ENCODE measurements around the gene HK3.

The HK3 gene

GRCh38 chr5:176868126-176868525, 31.0 kb downstream of the HK3 start:
- no peak for DNase-seq

DNA sequence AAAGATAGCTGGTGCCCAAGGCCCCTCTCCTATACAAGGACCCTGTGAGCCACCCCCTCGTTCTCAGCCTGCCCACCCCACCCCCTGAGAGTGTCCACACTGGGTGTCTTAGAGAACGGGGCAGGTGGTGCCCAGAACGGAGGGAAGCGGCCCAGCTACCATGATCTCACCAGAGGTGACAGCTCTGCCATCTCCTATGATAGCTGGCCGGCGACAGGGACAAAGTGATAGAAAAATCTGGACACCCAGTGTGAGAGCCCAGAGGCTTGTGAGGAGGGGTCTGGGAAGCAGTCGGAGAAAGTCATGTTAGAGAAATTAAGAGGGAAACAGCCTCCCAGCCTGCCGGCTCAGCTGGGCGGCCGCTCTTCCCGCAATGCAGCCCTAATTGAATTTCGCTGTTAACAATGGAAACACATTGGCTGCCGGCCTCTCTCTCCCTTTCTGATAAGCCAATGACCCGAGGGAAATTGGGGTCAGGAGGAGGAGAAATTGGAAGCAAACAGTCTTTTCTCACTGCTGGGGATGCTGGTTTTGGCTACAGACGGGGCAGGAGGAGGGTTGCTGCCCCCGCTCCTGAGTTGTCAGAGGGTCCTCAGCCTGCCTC, 32.3 kb downstream of the HK3 start:
- DNase-seq, result no peak

DNA sequence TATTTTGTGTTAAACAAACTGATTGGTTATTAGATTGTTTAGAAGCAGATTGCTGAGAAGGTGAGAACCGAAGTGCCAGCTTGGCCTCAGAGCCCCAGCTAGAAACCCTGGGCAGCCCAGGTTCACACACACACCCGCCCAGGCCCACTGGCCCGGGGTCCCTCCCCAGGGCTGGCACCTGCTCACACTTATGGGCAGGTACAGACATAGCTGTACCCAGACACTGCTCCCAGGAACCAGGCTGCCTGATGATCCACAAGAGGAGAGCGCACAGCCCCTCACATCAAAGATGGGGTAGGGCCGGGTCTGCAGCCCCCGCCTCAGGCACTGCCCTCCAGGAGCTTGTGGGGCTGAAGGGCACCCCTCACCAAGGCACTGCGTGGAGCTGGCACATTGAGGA, 33.2 kb downstream of the HK3 start:
- no peak for DNase-seq

DNA sequence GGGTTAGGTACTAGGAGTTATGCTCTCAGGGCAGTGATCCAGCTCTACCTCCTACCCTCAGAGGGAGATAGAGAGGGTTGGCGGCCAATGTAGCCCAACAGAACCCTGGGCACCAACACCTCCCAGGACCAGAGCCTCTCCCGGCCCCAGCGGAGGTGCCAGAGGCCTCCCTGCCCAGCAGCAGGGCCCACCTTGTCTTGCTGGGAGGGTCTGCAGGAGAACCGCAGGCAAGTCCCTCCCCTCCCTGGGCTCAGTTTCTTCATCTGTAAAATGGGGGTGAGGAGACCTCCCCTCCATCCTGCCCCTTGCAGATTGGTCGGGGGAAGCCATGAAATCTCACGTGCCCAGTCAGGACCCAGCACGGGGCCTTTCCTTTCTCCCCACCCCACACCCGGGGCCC, 34.4 kb downstream of the HK3 start:
- no peak for DNase-seq

GRCh38 chr5:176863765-176864098, 35.4 kb downstream of the HK3 start:
- no peak for DNase-seq

DNA sequence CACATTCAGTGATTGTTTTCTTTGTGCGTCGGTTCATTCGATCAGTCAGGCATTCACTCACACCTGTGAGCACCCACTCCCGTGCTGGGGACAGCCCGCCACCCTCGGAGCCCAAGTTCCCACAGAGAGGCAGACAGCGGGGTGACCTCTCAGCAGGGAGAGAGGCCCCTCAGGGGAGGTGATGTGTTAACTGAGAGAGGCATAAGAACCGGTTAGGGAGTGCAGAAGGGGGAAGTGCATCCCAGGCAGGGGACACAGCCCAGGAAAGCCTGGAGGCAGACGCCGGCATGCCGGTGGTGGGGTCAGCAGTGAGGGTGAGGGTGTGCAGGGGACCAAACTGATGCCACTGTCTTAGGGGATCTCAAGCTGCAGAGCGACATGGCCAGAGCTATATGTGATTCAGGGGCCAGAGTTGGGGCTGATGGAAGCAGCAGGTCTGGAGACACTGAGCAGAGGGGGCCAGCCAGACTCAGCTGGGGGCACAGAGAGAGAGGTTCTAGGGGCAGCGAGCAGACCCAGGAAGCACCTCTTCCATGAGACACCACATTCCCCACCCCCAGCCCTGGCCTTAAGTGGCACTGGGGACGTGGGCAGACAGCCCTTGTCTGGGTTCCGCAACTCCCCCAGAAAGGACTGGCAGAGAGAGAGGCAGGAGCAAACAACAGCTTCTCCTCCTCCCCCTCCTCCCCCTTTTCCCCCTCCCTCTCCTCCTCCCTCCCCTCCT, 35.9 kb downstream of the HK3 start:
- no peak for DNase-seq

- DNase-seq, result no peak
Observed at GRCh38 chr5:176862330-176862995, 36.7 kb downstream of the HK3 start.

DNA sequence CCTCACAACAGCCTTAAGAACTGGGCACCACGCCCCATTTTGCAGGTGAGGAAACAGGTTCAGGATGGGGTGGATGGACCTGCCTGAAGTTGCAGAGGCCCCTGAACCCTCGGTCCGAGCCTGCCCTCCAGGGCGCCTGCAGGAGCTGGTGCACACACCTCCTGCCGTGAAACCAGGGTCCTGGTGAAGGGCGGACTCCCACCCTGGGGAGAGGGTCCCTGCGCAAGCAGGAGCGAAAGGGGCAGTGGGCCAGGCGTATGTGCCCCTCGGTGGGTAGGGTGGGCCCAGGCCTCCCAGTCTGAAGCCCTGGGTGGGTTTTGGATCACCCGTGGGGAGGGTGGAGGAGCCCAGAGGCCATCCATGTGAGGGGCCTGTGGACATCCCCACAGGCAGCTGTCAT, 37.9 kb downstream of the HK3 start:
- DNase-seq, result no peak

- DNase-seq, result no peak
Observed at GRCh38 chr5:176860381-176860780, 38.8 kb downstream of the HK3 start.

DNA sequence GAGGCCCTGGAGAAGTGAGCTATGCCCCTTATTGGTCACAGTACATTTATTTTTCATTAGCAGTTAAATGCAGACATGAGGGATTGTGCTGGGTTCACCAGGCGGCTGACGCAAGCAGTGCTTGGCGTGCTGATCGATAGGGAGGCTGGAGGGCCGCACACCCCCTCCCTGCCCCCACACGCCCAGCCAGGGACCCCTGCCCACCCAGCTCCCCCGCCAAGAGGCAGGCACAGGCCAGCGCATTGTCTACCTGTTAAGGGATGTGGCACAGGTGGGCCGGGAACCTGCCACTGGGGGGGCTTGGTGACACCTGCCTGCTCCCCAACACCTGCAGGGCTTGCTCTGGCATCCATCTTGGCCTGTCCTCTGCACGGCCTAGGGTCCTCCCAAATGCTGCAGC, 39.2 kb downstream of the HK3 start:
- DNase-seq, result no peak

GRCh38 chr5:176857894-176858273, 41.3 kb downstream of the HK3 start:
- no peak for DNase-seq

DNA sequence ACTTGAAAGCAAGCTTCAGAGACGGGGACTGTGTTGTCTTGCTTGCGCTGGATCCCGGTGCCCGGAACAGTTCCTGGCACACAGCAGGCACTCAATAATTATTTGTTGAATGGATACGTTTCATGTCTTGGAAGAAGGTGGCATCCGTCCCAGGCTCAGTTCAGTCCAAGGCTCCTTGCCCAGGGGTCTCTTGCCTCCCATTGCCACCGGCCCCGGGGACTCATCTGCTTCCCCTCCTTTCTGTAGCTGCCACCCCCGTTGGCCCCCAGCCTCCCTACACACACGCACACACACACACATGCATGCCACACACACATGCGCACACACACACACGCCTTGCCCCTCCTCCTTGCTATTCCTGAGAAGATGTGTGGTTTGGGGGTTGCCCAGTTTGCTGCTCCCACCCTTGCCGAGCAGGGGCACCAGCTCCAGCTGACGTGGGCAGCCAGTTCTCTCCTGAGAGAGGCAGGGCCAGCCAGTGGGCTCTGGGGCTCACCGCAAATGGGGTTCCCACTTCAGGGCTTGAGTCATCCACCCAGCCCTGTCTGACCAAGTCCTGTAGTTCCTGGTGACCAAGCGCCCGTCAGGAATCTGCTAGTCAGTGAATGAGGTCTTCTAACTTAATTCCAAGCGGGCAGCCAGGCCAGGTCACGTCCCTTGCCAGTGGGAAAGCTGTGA, 41.8 kb downstream of the HK3 start:
- no peak for DNase-seq

GRCh38 chr5:176856746-176857145, 42.4 kb downstream of the HK3 start:
- no peak for DNase-seq

GRCh38 chr5:176855598-176855997, 43.5 kb downstream of the HK3 start:
- DNase-seq, result no peak

DNA sequence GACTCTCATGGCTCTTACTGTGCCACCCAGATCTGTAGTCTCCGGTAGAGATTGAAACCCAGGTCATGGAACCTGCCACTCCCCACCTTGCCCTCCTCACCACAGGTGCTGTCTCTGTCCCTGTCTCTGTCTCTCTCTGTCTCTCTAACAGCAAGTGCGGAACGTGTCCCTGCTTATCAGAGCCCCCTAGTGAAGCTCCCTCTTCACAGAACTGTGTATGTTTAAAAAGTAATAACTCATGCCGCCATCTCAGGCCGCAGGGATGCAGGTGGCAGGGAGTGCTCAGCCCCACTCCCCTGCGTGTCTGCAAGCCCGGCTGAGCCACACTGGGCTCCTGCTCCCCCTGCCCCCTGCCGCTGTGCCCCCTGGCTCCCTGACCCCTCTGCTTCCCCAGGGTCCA, 45.0 kb downstream of the HK3 start:
- DNase-seq, result no peak

DNA sequence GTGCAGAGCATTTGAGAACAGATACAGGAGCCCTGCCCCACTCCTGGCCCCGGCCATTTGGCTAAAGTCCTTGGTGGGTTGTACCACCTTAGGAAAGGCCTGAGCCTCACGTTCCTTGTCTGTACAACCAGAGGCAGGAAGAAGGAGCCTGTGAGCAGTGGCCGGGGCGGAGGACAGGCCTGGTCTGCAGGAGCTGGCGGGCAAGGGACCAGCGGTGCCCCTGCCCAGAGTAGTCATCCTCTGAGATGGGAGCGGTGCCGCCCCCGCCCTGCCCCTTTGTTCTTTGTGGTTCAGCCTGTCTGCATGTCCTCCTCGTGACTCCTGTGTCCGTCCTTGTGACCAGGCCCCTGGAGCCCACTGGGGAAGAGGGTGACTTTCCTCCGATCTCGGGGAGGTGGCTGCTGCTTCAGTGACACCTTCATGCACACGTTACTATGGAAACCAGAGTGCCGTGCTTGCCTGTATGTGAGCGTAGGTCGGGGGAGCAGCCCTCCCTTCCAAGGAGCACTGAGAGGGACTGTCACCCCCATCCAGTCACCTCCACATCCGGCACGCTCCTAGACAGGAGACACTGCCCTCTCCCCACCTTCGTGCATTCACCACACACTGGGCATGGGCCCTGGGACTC, 45.9 kb downstream of the HK3 start:
- DNase-seq, result no peak

GRCh38 chr5:176851871-176852658, 47.1 kb downstream of the HK3 start:
- no peak for DNase-seq

DNA sequence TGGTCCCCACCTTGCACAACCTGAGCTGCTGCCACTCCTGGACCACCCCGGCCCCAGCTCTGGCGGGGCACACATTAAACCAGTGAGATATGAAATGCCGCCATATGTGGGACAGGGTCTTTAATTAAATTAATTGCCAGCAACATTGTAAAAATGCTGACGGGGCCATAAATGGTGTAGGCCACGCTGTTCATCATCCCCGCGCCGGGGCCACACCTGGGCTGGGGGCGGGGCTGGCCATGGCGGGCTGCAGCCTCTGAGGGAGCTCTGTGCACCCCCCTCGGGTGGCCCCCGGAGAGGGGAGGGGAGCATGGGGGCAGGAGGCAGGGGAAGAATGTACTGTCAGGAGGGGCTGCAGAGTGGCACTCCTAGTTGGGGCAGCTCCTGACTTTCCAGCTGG, 47.8 kb downstream of the HK3 start:
- no peak for DNase-seq

- no peak for DNase-seq
Observed at GRCh38 chr5:176850371-176851245, 48.5 kb downstream of the HK3 start.

DNA sequence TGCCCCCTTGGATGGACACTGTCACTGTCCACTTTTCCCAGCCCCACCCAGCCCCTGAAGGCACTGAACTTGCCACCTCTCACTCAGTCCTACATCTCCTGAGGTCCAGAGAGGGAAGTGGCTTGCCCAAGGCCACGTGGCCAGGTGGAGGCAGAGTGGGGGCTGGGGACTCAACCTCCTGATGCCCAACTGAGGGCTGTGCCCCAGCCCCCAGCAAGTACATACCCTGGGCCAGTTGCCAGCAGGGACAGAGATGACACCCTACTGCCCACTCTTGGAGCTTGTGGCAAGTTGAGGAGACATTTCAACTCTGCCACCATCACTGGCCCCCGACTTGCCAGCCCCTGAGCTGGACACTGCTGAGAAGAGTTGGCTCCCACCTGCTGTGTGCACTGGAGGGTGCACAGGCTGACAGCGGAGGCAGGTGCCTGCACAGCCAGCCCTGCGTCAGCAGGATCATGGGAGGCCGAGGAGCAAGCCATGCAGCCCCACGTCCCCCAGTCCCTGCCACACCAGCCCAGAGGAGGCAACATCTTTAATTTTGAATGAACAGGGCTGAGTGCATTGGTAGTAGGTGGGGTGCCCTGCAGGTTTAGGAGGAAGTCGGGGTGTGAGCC, 49.4 kb downstream of the HK3 start:
- no peak for DNase-seq

- DNase-seq, result no peak
Observed at GRCh38 chr5:176848651-176849050, 50.5 kb downstream of the HK3 start.
